NCI-H345 treated with DMSO at 0.1 percent for 48 hours (cell line): ENCODE measurements around the gene RBBP8.
"Not testable (repeated sequence)": the region's sequence is repeated elsewhere in the genome, so short reads cannot be mapped to it uniquely, and the experiment has no call there.

ENCODE experiments used
- DNase-seq: peaks from one replicate; lab custom pipeline; 2025; ENCODE audit not compliant: unreplicated experiment; lab: John Stamatoyannopoulos, UW

RBBP8 gene

GRCh38 chr18:22939649-22940048 is 6.5 kb downstream of the RBBP8 start:
- DNase-seq, result no peak

DNA sequence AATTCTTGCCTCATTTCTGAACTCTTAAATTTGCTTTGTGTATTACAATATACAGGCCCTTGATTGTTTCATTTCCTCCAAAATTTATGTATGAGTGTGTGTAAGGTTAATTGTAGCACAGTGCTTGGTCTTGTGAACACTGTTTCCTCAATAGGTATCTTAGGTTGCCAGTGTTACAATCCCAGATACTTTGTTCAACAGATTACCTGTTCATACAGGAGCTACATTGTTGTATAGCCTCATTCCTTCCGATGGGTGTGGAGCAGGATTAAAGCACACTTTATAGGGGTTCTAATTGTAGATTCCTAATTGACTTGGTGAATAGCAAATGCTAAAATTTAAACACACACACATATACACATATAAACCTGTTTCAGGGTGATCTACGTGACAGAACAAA is 10.7 kb downstream of the RBBP8 start:
- no peak for DNase-seq

GRCh38 chr18:22946217-22946616 is 13.1 kb downstream of the RBBP8 start:
- DNase-seq, result no peak

- DNase-seq, result no peak
Measured at GRCh38 chr18:22946846-22947245, 13.7 kb downstream of the RBBP8 start.

GRCh38 chr18:22951823-22952222 is 18.7 kb downstream of the RBBP8 start:
- no peak for DNase-seq

- DNase-seq, result no peak
Measured at GRCh38 chr18:22952525-22952924, 19.4 kb downstream of the RBBP8 start.

DNA sequence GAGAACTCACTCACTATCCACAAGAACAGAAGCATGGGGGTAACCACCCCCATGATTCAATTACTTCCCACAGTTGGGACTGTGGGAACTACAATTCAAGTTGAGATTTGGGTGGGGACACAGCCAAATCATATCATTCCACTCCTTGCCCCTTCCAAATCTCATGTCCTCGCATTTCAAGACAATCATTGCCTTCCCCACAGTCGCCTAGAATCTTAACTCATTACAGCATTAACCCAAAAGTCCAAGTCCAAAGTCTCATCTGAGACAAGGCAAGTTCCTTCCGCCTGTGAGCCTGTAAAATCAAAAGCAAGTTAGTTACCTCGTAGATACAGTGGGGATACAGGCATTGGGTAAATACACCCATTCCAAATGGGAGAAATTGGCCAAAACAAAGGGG is 20.9 kb downstream of the RBBP8 start:
- DNase-seq, result not testable (repeated sequence)

- no peak for DNase-seq
Measured at GRCh38 chr18:22956226-22956625, 23.1 kb downstream of the RBBP8 start.

DNA sequence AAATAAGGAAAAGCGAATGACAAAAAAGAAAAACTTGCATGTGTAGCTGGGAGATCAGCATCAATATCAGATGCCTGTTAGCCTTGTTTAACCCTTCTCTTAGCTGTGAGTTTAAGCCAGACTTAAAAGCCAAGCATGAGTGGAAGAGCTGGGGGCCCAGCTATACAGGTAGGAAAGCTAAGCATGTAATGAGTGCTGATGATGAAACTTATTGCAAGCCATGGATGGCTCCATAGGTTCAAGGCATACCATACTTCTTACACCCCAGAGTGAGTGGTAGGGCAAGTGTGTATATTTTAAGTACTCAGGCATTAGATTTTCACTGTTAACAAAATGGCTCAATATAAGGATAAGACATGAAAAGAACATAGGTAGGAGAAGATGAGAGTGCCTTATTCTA is 28.0 kb downstream of the RBBP8 start:
- DNase-seq, result no peak

GRCh38 chr18:22962004-22962403 is 28.9 kb downstream of the RBBP8 start:
- no peak for DNase-seq

GRCh38 chr18:22964116-22964515 is 31.0 kb downstream of the RBBP8 start:
- DNase-seq, result no peak

DNA sequence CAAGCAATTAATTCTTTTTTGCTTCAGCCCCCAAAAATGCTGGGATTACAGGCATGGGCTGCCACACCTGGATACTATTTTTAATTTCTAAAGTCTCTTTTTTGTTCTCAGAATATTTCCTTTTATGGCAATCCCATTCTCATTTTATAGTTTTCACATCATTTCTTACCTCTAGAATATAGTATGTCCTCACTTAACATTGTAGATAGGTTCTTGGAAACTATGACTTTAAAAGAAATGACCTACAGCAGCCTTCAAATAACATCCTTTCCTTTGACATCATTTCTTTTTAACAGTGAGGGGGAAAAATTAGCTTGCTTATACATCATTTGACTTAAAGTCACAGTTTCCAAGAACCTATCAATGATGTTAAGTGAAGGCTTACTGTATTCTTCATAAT is 31.6 kb downstream of the RBBP8 start:
- no peak for DNase-seq

- no peak for DNase-seq
Measured at GRCh38 chr18:22971038-22971437, 37.9 kb downstream of the RBBP8 start.

- DNase-seq, result no peak
Measured at GRCh38 chr18:22974001-22974400, 40.9 kb downstream of the RBBP8 start.

GRCh38 chr18:22974707-22975106 is 41.6 kb downstream of the RBBP8 start:
- DNase-seq, result no peak

- no peak for DNase-seq
Measured at GRCh38 chr18:22975508-22975907, 42.4 kb downstream of the RBBP8 start.

DNA sequence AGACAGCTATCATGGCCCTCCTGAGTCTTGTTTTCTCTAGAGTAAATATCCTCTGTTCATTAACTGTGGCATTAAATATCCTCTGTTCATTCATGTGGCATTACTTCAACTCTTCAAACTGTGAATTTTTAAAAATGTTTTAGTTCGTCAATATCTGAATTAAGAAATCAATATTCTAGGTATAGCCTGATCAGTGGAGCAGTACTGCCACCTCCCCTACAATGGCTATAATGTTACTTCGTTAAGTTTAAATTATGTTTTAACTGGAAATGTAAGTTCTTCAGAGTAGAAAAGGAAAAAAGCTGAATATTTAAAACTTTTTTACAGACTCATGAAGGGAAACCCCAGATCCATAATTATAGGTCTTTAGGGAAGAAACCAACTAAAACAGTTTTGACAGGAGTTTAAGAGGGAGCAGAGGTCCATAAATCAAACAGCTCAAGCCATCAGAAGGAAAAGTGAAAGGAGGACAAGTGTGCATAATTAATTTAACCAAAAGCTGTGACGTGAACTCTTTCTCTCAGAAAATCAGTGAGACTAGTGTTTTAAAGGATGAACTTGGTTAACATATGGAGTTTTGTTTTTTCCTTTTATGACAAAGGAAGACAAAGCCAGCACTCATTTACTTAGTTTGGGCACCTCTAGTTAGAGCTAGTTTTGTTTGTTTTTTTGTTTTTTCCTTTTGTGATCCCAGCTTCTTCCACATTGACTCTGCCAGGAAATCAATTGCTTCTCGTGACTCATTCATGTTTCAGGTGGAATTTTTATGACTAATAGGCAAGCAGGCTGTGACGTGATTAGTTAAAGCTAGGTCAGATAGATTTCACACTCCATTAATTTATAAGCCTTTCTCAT is 44.9 kb downstream of the RBBP8 start:
- no peak for DNase-seq

DNA sequence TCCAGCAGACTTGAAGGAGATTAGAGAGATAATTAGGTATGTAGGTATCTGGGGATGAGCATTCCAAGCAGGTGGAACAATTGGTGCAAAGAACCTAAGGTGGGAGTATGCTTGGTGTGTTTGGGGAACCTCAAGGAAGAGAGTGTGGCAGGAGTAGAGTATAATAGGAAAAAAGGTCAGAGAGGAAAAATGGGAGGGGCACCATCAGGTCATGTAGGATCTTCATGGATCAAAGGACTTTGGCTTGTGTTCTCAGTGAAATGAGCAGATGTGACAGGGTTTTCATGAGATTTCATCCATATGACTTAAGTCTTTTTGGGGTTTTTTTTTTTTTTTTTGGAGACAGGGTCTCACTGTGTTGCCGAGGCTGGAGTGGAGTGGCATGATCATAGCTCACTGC is 47.3 kb downstream of the RBBP8 start:
- DNase-seq, result no peak

- DNase-seq, result no peak
Measured at GRCh38 chr18:22981274-22982133, 48.4 kb downstream of the RBBP8 start.

DNA sequence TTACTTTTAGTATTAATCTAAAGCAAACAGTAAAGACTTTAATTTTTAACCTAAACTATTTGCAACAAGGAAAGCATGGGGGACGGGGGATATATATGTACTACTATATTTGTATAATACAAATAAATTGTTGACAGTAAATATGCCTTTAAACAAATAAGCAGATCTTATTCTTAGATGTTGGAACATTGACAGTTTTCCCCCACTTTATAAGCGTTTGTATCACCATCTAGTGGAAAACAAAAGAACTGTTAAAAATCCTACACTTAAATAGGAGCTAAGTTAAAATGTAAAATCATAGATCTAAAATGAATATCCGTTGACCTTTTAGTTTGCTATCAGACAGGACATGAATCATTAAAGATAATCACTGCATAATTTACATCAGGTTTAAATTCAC is 50.0 kb downstream of the RBBP8 start:
- DNase-seq, result no peak

DNA sequence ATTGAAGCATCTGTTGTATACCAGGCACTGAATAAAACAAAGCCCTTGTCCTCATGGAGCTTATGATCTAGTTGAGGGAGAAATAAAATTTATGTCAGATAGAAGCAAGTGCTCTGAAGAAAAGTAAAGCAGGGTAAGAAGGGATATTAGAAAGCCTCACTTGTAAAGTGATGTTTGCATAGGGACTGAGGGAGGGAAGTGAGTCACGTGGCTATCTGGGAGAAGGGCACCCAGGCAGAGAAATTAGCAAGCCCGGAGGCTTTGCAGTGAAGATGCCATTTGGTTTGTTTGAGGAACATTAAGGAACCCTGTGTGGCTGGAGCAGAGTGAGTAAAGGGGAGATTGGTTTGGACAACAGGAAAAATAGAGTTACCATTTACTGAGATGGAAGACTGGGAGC is 52.1 kb downstream of the RBBP8 start:
- no peak for DNase-seq

DNA sequence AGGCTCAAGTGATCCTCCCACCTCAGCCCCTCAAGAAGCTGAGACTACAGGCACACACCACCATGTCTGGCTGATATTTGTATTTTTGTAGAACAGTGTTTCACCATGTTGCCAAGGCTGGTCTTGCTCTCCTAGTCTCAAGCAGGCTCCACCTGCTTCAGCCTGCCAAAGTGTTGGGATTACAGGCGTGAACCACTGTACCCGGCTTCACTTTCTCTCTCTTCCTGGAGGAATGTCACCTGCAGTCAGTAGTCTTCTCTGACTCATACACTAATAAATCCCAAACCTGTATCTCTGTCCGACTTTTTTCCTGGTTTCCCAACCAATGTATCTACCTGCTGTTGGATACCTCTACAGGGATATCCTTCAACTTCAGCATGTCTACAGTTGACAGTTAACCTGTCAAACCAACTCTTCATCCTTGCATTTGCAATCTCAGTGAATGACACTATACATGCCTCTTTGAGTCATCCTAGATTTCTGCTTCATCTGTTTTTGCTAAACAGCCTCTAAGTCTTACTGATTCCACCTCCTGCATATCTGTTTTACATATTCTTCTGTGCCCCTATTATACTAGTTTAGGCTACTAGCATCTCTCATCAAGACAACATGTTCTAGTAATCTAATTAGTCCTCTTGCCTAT is 54.5 kb downstream of the RBBP8 start:
- DNase-seq, result no peak
